Osteoblast (primary cell): Measurements from ENCODE around the gene CPNE4. TPM values are rescaled to one million over a fixed set of nuclear protein-coding genes. Genes with fewer than 3 reads are reported as not detected.

Experiments used
- DNase-seq: peaks from one replicate; pipeline ENCODE4 v3.0.0; 2011; ENCODE audit warnings: low spot score, mixed read lengths; ENCODE audit not compliant: insufficient read length; ENCODE audit errors: missing footprints
- H2AFZ ChIP-seq: 2 replicates; pipeline ENCODE4 v1.6.0; 2011; ENCODE audit warnings: mild to moderate bottlenecking, low read length
- H3K27ac ChIP-seq: 2 replicates; pipeline ENCODE4 v1.5.1; 2011; ENCODE audit warnings: mild to moderate bottlenecking, low read depth, low read length, moderate library complexity
- H3K27me3 ChIP-seq: 2 replicates; pipeline ENCODE4 v1.6.0; 2012; ENCODE audit warnings: mild to moderate bottlenecking, control low read depth, inconsistent platforms, low read length, moderate library complexity; ENCODE audit not compliant: insufficient read depth
- H3K36me3 ChIP-seq: 2 replicates; pipeline ENCODE4 v1.5.1; 2011; ENCODE audit warnings: mild to moderate bottlenecking, low read length, control low read depth, moderate library complexity; ENCODE audit not compliant: insufficient read depth
- H3K4me1 ChIP-seq: 2 replicates; pipeline ENCODE4 v1.5.1; 2011; ENCODE audit warnings: mild to moderate bottlenecking, low read length, control low read depth, moderate library complexity; ENCODE audit not compliant: insufficient read depth
- H3K4me2 ChIP-seq: 2 replicates; pipeline ENCODE4 v1.6.0; 2011; ENCODE audit warnings: mild to moderate bottlenecking, low read length; ENCODE audit not compliant: insufficient read depth
- H3K4me3 ChIP-seq: fragments of 200-600 bp; sonication (generic); 3 replicates; pipeline ENCODE4 v1.5.1; 2012; ENCODE audit warnings: mild to moderate bottlenecking, low read length, inconsistent platforms; ENCODE audit not compliant: insufficient read depth
- H3K79me2 ChIP-seq: 2 replicates; pipeline ENCODE4 v1.6.0; 2012; ENCODE audit warnings: mild to moderate bottlenecking, low read length, control low read depth, inconsistent platforms; ENCODE audit not compliant: insufficient read depth
- H3K9me3 ChIP-seq: 2 replicates; pipeline ENCODE4 v1.5.1; 2011; ENCODE audit warnings: low read depth, low read length, control low read depth
- H4K20me1 ChIP-seq: 2 replicates; pipeline ENCODE4 v1.6.0; 2012; ENCODE audit warnings: mild to moderate bottlenecking, low read length, control low read depth; ENCODE audit not compliant: insufficient read depth
- CTCF ChIP-seq: IDR thresholded peaks from 2 replicates; pipeline ENCODE4 v1.5.1; 2011; ENCODE audit warnings: mild to moderate bottlenecking, low read depth, low read length, moderate library complexity; ENCODE audit errors: extremely low read depth
- total RNA-seq: library from RNA; depleted of rRNA; stranded (reverse); fragments of >200 nt; gene quantifications from 2 replicates; pipeline ENCODE4 v1.2.3, GENCODE V29; 2012

The CPNE4 gene
- total RNA-seq, 1 donor, result not detected

GRCh38 chr3:132020058-132020457, 14.8 kb downstream of the CPNE4 start:
- H3K36me3 ChIP-seq, result no peaks in the 10 kb centered on the region
- H3K27ac ChIP-seq, result no peak overlapping the region
- H3K79me2 ChIP-seq, result no peaks in the 10 kb centered on the region
- no peaks in the 10 kb centered on the region for H3K27me3 ChIP-seq
- H3K9me3 ChIP-seq, result no peaks in the 10 kb centered on the region
- DNase-seq, result no peak
- no peaks in the 10 kb centered on the region for H3K4me1 ChIP-seq
- H4K20me1 ChIP-seq, result no peaks in the 10 kb centered on the region
- TF ChIP-seq CTCF, result no peak
- H3K4me3 ChIP-seq, result no peak overlapping the region
- no peak overlapping the region for H3K4me2 ChIP-seq
- no peak overlapping the region for H2AFZ ChIP-seq

- H3K27ac ChIP-seq, result no peak overlapping the region
- H3K36me3 ChIP-seq, result no peaks in the 10 kb centered on the region
- TF ChIP-seq CTCF, result no peak
- H3K4me3 ChIP-seq, result no peak overlapping the region
- H3K4me2 ChIP-seq, result no peak overlapping the region
- no peak overlapping the region for H2AFZ ChIP-seq
- H3K4me1 ChIP-seq, result no peaks in the 10 kb centered on the region
- H4K20me1 ChIP-seq, result no peaks in the 10 kb centered on the region
- H3K79me2 ChIP-seq, result no peaks in the 10 kb centered on the region
- no peak for DNase-seq
- H3K9me3 ChIP-seq, result no peaks in the 10 kb centered on the region
- no peaks in the 10 kb centered on the region for H3K27me3 ChIP-seq
Observed at GRCh38 chr3:132017137-132017536, 17.7 kb downstream of the CPNE4 start.

GRCh38 chr3:132016061-132017041, 18.5 kb downstream of the CPNE4 start:
- H3K27ac ChIP-seq, result no peak overlapping the region
- no peaks in the 10 kb centered on the region for H3K27me3 ChIP-seq
- no peak overlapping the region for H3K4me2 ChIP-seq
- no peak for TF ChIP-seq CTCF
- no peaks in the 10 kb centered on the region for H3K36me3 ChIP-seq
- no peaks in the 10 kb centered on the region for H3K9me3 ChIP-seq
- no peak overlapping the region for H3K4me3 ChIP-seq
- DNase-seq, result no peak
- no peaks in the 10 kb centered on the region for H3K4me1 ChIP-seq
- H4K20me1 ChIP-seq, result no peaks in the 10 kb centered on the region
- no peaks in the 10 kb centered on the region for H3K79me2 ChIP-seq
- H2AFZ ChIP-seq, result no peak overlapping the region

- Histone ChIP-seq H3K36me3 (no peaks in the 10 kb centered on the region), H4K20me1 (no peaks in the 10 kb centered on the region), H3K4me1 (no peaks in the 10 kb centered on the region), H3K4me3 (no peak overlapping the region), H3K9me3 (no peaks in the 10 kb centered on the region), H3K4me2 (no peak overlapping the region), H2AFZ (no peak overlapping the region), H3K79me2 (no peaks in the 10 kb centered on the region), H3K27ac (no peak overlapping the region), H3K27me3 (no peaks in the 10 kb centered on the region)
- DNase-seq, result peak; percentile 9
- TF ChIP-seq CTCF, result no peak
Observed at GRCh38 chr3:132014105-132014504, 20.7 kb downstream of the CPNE4 start.
